T1000 (cell line): Measurements from ENCODE around the gene NPAS4.
"Not testable (repeated sequence)": the region's sequence is repeated elsewhere in the genome, so short reads cannot be mapped to it uniquely, and the experiment has no call there.

ENCODE experiments used
- DNase-seq: peaks from one replicate; lab custom pipeline; 2025; ENCODE audit warnings: mixed read lengths; lab: John Stamatoyannopoulos, UW

The NPAS4 gene

DNA sequence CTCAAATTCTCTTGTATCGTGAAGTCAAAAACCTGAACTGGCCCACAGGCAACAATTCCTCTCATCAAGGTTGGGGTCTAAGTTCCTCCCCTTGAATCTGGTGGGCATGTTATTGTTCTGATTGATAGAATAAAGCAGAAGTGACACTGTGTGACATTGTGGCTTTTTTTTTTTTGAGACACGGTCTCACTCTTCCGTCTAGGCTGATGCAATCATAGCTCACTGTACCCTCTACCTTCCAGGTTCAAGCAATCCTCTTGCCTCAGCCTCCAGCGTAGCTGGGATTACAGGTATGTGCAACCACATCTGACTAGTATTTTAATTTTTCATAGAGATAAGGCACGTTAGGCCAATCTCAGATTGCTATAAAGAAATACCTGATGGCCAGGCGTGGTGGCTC is 37.0 kb downstream of the NPAS4 start:
- no peak for DNase-seq

DNA sequence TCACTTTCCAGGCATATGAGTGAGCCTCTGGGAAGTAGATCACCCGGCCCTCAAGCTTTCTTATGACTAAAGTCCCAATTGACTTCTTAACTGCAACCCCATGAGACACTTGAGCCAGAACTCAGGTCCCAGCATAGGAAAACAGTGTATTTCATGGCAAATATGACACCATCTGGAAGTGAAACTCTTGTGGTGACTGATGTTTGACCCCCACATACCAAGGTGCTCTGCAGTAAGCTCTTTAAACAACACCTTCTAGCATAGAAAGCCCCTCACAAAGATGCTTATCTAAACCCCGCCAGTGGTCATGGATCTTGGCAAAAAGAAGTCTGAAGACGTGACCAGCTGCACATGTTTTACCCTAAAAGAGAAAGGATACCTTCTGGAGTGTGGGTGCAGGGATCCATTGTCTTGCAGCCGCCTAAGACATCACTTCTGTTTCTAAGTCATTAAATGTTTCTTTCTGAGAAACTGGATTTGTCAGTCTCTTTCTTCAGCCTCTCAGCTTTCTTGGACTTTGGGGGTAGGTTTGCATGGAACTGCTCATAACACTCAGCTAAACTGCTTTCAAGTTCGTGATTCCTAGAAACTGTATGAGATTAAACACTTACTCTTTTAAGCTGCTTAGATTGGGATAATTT is 38.4 kb downstream of the NPAS4 start:
- no peak for DNase-seq

DNA sequence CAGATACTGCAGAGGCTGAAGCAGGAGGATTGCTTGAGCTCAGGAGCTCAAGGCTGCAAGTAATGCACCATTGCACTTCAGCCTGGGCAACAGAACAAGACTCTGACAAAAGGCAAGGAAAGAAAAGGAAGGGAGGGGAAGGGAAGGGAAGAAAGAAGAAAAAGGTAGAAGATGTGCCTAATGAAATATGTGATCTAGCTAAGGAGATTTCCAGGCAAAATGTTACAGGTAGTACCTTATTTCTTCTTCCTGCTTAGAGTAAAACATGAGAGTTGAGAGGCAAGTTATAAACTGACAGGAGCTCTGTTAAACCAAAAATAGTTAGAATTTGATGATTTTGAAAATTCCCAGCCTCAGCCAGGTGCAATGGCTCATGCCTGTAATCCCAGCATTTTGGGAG is 41.2 kb downstream of the NPAS4 start:
- no peak for DNase-seq

DNA sequence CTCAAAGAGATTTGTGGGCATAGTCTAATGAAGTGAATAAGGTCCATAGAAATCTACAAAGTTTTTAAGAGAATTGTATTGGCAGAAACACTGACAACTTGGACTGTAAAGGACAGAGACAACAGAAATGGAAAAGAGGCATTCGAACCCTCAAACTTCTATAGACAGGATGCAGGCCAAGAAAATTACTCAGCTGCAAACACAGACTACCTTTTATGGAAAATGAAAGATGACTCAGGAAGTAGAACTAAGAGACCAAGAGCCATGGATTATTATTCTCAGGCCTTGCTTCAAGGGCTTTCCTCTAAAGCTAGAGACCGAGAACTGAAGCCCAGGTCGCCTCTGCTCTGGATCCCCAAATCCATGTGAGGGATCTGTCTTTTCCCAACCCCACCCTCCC is 42.1 kb downstream of the NPAS4 start:
- no peak for DNase-seq

DNA sequence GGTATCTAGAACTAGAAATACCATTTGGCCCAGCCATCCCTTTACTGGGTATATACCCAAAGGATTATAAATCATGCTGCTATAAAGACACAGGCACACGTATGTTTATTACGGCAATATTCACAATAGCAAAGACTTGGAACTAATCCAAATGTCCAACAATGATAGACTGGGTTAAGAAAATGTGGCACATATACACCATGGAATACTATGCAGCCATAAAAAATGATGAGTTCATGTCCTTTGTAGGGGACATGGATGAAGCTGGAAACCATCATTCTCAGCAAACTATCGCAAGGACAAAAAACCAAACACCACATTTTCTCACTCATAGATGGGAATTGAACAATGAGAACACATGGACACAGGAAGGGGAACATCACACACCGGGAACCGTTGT is 43.3 kb downstream of the NPAS4 start:
- DNase-seq, result not testable (repeated sequence)

DNA sequence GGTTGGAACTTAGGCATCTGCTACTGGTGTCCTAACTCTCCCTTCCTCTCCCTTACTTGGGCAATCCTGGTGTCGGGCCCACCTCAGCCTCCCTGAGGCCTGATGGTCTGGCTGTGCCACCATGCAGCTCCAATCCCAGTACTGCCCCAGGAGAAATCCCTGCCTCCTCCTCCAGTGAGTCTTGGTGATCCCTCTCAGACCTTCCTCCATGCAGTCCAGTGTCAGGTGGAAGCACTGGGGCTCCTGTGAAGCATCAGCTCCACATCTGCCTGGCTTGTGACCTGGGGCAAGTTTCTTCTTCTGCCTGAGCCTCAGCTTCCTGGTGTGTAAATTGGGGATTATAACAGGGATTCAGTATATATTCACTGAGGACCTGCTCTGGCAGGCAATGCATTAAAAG is 44.1 kb downstream of the NPAS4 start:
- DNase-seq, result no peak

DNA sequence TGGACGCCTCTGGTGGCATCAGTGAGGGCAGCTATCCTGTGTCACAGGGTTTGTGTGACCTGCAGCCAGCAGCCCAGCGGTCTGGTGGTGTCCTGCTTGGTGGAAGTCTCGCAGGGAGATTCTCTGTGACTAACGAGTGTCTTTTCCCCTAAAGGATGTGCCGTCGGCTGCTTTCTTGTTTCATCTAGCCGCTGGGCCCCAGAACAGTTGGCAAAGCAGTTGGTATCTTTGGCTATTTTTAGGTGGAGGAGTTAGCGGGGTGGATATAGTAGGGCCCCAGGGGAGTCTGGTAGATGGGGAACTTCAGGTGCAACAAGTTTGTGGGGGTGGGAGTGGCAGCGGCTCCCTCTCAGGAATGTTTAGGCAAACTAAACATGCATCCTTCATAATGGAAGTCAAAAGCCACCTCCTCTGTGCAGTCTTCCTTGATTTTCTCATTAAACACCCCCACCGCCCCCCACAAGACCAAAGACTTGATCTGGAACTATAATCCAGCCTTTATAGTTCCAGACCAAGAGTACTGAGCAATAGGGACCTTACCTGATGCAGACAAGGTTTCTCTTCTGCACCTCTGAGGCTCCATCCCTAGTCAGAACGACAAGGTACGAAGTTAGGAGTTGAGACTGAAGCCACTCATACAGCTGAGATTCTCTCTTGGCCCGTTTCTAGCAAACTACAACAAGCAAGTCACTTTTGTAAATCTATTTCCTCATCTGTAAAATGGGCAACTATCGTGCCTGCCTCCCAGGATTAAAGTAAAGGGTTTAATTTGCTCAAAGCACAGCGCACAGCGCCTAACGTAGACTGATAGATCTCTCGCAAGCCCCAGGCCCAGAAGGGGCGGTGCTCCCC is 44.8 kb downstream of the NPAS4 start:
- no peak for DNase-seq

DNA sequence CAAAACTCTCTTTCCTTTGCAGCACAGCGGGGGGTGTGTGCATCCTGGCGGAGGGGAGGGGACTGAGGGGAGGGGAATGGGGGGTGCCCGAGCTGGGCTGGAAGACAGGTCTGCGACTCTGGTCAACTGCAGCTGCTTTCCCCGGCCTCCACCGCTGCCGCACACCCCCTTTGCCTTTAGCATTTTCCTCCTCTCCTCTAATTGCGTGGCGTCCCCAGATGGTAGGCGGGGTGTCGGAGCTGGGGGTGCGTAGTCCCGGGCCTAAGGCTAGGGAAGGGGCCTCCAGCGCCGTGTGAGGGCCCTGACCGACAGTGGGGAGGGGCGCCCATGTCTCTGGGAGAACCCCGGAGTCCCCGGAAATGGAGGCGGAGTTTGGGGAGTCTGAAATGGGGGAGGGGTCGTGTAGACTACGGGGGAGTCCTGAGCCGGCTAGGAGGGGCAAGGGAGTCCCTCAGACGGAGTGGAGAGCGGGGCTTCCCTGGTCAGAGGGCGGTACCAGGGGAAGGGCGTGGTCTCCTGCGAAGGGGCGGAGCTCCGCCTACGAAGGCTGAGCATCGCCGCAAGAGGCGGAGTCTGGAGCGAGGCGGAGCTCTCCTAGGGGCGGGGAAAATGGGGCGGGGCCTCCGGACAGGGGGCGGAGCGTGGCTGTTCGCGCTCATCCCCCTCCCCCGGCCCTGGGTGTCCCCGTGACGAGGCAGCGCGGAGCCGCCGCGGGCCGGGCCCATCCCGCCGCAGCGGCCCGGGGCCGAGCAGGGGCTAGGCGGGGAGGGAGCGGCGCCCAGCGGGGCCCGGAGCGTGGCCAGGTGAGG is 45.6 kb downstream of the NPAS4 start, which contains the start of gene PELI3:
PELI3 (plus strand) TSS at position 681 of the 809 bp plus-strand sequence. CDS start 1,224 bp downstream, outside the sequence.
- DNase-seq, result peak; percentile 89

DNA sequence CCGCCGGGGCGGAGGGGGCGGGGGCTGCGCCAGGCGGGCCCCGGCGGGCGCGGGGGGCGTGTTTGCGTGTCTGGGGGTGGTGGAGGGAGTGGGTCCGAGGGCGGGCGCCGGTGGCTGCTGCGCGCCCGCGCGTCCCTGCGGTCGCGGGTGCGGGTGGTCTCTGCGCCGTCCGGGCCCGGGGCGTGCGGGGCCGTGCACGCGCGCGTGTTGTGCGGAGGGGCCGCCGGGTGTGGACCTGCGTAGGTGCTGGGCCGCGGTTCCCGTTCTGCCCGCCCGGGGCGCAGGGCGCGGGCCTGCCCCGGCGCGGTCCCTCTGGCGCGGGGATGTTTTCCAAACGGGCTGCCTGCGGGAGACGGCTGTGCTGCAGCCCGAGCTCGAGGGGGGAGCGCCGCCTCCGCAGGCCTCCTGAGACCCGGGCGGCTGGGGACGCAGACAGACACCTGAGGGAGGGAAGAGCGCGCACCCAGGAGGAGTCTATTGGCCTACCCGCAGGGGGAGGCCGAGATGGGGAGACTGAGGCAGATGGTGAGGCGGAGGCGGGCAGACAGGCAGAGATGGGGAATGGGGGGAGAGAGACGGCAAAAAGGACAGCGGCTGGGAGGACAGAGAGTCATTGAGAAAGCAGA is 46.3 kb downstream of the NPAS4 start:
- peak; percentile 47 for DNase-seq

DNA sequence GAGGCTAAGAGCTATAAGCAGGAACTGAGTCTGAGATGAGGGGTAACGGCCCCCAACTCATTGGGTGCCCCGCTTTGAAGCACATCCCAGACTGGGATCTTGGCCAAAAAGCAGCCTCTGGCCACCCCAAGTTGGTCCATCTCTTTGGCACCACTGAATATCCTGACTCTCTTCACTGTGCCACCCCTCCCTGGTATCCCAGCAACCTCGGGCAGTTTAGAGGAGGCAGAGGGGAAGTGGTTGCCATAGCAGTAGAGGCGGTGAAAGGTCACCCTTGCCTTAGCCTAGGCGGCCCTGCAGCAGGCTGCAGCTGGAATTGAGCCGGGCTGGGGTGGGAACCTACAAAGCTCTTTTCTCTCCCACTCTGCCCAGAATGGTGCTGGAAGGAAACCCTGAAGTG is 46.9 kb downstream of the NPAS4 start:
- no peak for DNase-seq

DNA sequence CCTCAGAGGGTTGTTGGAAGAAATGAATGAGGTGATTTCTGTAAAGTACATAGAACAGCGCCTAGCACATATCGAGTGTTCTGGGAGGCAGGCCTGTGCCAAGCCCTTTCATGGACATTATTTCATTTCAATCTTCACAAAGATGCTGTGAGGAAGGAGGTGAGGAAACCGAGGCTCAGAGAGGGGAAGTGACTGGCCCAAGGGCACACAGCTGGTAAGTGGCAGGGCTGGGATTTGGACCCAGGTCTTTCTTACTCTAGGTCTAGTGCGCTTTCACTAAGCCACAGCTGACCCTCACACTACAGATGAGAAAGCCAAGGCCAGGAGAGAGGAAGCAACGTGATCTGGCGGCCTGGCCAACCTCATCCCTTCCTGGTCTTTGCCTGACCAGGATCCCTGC is 47.9 kb downstream of the NPAS4 start:
- no peak for DNase-seq

DNA sequence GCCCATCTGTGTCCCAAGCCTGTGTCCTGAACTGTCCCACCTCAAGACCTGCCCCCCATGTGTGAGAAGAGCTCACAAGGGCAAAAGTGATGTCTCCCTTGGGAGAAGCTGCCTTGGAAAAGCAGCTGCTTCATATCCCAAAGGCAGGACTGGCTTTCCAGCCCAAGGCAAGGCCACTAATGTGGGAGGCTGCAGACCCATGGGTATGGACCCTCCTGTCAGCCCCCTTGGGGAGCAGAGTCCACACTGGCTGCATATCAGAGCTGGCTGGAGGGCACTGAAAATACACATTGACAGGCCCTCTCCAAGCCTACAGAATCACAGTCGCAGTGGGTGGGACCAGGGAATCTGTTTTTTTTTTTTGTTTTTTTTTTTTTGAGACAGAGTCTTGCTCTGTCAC is 48.6 kb downstream of the NPAS4 start:
- no peak for DNase-seq

DNA sequence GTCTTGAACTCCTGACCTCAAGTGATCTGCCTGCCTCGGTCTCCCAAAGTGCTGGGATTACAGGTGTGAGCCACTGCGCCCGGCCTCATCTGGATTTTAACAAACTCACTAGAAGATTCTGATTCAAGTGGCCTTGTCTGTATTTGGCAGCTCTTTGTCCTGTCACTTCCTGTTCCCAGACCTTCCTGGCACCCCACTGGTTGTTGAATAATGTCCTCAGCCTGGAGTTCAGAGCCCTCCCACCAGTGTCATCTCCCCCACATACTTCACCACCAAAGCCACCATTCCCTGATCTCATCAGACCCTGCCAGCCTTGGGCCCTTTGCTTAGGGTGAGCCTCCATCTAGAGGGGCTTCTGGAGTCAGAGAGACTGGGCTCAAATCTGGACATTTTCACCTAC is 49.2 kb downstream of the NPAS4 start:
- no peak for DNase-seq

DNA sequence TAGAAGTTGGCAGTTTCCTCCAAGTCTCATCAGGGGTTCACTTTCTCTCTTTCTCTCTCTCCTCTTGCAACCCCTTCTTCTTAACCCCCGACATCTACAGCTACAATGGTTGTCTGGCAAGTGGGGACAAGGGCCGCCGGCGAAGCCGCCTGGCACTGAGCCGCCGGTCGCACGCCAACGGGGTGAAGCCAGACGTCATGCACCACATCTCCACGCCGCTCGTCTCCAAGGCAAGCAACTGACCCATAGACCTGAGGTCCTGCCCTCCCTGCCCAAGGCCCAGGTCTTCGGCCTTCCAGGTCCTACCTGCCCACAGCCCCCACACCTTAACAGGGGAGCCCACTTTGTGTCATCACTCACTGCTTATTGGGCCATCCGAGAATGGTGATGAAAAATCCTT is 50.3 kb downstream of the NPAS4 start:
- DNase-seq, result no peak

DNA sequence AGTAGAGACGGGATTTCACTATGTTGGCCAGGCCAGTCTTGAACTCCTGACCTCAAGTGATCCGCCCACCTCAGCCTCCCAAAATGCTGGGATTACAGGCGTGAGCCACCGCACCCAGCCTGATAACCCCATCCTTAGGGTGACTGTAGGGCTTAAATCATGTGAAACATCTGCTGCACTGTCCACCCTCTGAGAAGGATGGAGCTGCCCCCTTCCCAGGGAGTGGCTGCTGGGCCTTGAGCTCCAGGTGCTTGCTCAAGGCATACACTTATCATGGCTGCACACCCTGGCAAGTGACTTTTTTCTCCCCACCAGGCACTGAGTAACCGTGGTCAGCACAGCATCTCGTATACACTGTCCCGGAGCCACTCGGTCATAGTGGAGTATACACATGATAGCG is 51.2 kb downstream of the NPAS4 start:
- no peak for DNase-seq

DNA sequence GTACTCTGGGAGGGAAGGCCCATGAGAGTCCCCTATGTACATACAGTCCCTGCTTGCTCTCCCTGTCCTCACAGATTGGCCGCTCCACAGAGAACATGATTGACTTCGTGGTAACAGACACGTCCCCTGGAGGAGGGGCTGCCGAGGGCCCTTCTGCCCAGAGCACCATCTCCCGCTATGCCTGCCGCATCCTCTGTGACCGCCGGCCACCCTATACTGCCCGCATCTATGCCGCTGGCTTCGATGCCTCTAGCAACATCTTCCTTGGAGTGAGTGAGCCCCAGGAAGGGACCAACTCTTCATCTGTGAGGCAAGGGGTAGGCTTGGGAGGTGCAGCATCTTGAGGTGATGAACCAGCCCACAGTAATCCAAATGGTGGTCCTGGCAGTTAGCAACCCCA is 52.3 kb downstream of the NPAS4 start:
- DNase-seq, result no peak

DNA sequence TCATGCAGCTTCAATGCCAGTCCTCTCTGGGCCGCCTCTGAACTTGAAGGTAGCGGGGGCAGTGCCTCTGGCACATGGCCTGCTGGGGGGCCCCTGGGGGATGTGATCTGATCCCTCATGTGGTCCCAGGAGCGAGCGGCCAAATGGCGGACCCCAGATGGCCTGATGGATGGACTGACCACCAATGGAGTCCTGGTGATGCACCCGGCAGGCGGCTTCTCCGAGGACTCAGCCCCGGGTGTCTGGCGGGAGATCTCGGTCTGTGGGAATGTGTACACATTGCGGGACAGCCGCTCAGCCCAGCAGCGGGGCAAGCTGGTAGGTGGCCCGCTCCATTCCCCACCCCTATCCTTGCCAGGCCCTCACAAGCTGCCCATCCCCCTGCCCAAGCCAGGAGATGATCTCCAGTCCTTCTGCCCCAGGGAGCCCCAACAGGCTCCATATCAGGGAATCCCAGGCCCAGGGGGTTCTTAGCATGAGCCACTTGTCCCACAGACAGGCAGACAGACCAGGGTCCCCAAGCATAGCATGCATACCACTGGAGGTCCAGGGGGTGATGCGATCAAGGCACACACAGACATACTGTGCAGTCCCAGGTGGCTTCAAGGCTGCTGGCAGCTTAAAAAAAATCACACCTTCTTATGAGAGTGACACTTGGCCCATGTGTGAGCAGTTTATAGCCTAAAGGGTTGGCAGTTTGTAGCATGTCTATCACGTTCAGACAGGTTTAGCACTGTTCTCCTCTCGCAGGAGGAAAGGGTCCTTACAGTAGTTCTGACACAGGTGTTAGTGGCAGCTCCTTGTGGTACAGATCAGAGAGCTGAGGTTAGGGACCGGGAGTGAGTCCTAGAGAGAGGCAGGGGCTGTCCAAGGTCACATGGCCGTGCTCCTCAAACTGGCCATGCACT is 53.0 kb downstream of the NPAS4 start:
- no peak for DNase-seq

DNA sequence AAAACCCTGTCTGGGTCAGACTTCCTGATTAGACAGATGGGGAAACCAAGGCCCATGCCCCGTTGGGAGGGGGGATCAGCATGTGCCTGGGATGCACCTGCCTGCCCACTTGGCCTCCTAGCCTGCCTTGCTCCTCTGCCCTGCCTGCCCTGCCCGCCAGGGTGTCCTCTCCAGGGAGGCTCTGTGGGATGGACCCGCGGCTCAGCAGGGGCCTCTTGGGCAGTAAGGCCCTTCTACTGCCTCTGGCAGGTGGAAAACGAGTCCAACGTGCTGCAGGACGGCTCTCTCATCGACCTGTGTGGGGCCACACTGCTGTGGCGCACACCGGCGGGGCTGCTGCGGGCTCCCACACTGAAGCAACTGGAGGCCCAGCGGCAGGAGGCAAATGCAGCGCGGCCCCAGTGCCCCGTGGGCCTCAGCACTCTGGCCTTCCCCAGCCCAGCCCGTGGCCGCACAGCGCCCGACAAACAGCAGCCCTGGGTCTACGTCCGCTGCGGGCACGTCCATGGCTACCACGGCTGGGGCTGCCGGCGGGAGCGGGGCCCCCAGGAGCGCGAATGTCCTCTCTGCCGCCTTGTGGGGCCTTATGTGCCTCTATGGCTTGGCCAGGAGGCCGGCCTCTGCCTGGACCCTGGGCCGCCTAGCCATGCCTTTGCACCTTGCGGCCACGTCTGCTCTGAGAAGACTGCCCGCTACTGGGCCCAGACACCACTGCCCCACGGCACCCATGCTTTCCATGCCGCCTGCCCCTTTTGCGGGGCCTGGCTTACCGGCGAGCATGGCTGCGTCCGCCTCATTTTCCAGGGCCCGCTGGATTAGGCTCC is 54.7 kb downstream of the NPAS4 start:
- DNase-seq, result no peak
